Measurements from ENCODE around the gene RRAGC. TPM values are rescaled to one million over a fixed set of nuclear protein-coding genes. Genes with fewer than 3 reads are reported as not detected.
A peak's percentile ranks its signal among the peaks of the same experiment; 100 is the strongest.

Gene RRAGC
- total and polyA plus RNA-seq, 9 of the 15 experiments (the other 6 are each of a cell fraction or from before 2014, with no cell fraction given) = 3.9 to 16.9 (median 10.9) TPM

DNA sequence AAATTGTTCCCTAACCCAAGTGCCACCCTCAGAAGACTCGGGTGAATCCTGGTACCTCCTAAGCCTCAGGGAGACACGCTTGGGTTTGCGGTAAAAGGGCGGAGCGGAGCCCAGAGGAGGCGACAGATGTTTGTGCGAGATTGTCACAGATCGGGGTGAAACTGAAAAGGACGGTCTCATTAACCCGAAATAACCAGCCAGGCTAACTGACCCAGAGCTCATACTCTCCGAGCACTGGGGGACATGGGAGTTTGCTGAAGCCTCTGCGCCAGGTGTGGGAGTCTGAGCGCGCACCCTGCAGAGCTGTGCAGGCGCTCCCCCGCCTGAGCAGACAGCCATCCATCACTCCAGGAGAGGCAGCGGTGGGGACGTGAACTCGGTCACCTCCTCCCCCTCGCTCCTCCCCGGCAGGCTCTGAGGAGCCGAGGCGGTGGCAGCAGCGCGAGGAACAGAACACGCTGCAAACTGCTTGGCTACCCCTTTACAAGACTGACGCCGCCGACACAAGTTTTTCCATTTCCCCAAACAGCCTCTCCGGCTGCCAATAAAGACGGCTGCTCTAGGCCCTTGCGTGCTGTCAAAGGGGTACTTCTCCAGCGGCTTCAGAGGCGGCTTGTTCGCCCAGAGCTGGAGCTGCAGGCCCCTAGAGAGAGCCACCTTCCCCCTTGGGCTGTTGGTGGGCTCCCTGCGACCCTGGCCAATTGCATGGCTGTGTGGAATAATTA is 43.5 kb downstream of the RRAGC start (continued):
- TF ChIP-seq NRF1 (conservative IDR thresholded peaks at IDR 0.05 in 1 of 2, IDR thresholded peaks at IDR 0.05 in 1 of 2) (peak; percentile 88 to 90), ZNF354B (CRISPR knock-in tag; IDR thresholded peaks at IDR 0.05) (no peak), ZNF699 (CRISPR knock-in tag; IDR thresholded peaks at IDR 0.05; ENCODE audit: insufficient replicate concordance) (no peak), KDM5B (IDR thresholded peaks at IDR 0.05; ENCODE audit: insufficient replicate concordance, low read depth, low read length) (peak; percentile 63), IFI16 (CRISPR knock-in tag; IDR thresholded peaks at IDR 0.05) (no peak), RFX7 (CRISPR knock-in tag; IDR thresholded peaks at IDR 0.05) (no peak), MAFF (IDR thresholded peaks at IDR 0.05; ENCODE audit: low read length) (no peak), MBD2 (IDR thresholded peaks at IDR 0.05; ENCODE audit: borderline replicate concordance, low read depth) (peak; percentile 84), TAF15 (IDR thresholded peaks at IDR 0.05; ENCODE audit: low read depth, low read length) (no peak), ELF2 (CRISPR knock-in tag; IDR thresholded peaks at IDR 0.05) (no peak), ZNF668 (CRISPR knock-in tag; IDR thresholded peaks at IDR 0.05) (no peak), BRF1 (IDR thresholded peaks at IDR 0.05; ENCODE audit: borderline replicate concordance, extremely low read depth, insufficient read length) (no peak), TEAD4 (IDR thresholded peaks at IDR 0.05; ENCODE audit: low read length) (peak; percentile 96), TEAD4 (CRISPR knock-in tag; IDR thresholded peaks at IDR 0.05; ENCODE audit: borderline replicate concordance) (no peak), EZH2 (IDR thresholded peaks at IDR 0.05; ENCODE audit: borderline replicate concordance, low read depth, low read length) (no peak), ZNF586 (CRISPR knock-in tag; conservative IDR thresholded peaks at IDR 0.05) (no peak), PTTG1 (tag; IDR thresholded peaks at IDR 0.05; ENCODE audit: low read depth) (no peak), CEBPB (tag; IDR thresholded peaks at IDR 0.05) (no peak), ETV6 (IDR thresholded peaks at IDR 0.05; ENCODE audit: borderline replicate concordance in 1 of 2, low read depth in 2 of 2, low read length in 1 of 2) (peak in 1 of 2 experiments; percentile 57; a peak in 1 of 4 replicates), ETV6 (CRISPR knock-in tag; IDR thresholded peaks at IDR 0.05; ENCODE audit: borderline replicate concordance) (no peak)
- TF ChIP-seq, protein P1, sequence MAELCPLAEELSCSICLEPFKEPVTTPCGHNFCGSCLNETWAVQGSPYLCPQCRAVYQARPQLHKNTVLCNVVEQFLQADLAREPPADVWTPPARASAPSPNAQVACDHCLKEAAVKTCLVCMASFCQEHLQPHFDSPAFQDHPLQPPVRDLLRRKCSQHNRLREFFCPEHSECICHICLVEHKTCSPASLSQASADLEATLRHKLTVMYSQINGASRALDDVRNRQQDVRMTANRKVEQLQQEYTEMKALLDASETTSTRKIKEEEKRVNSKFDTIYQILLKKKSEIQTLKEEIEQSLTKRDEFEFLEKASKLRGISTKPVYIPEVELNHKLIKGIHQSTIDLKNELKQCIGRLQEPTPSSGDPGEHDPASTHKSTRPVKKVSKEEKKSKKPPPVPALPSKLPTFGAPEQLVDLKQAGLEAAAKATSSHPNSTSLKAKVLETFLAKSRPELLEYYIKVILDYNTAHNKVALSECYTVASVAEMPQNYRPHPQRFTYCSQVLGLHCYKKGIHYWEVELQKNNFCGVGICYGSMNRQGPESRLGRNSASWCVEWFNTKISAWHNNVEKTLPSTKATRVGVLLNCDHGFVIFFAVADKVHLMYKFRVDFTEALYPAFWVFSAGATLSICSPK (IDR thresholded peaks at IDR 0.05; ENCODE audit: borderline replicate concordance) = no peak
- TF ChIP-seq, protein P2, sequence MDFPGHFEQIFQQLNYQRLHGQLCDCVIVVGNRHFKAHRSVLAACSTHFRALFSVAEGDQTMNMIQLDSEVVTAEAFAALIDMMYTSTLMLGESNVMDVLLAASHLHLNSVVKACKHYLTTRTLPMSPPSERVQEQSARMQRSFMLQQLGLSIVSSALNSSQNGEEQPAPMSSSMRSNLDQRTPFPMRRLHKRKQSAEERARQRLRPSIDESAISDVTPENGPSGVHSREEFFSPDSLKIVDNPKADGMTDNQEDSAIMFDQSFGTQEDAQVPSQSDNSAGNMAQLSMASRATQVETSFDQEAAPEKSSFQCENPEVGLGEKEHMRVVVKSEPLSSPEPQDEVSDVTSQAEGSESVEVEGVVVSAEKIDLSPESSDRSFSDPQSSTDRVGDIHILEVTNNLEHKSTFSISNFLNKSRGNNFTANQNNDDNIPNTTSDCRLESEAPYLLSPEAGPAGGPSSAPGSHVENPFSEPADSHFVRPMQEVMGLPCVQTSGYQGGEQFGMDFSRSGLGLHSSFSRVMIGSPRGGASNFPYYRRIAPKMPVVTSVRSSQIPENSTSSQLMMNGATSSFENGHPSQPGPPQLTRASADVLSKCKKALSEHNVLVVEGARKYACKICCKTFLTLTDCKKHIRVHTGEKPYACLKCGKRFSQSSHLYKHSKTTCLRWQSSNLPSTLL (IDR thresholded peaks at IDR 0.05) = no peak
- TF ChIP-seq, protein P3, sequence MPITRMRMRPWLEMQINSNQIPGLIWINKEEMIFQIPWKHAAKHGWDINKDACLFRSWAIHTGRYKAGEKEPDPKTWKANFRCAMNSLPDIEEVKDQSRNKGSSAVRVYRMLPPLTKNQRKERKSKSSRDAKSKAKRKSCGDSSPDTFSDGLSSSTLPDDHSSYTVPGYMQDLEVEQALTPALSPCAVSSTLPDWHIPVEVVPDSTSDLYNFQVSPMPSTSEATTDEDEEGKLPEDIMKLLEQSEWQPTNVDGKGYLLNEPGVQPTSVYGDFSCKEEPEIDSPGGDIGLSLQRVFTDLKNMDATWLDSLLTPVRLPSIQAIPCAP (CRISPR knock-in tag; IDR thresholded peaks at IDR 0.05; ENCODE audit: borderline replicate concordance) = no peak
- TF ChIP-seq, protein P4, sequence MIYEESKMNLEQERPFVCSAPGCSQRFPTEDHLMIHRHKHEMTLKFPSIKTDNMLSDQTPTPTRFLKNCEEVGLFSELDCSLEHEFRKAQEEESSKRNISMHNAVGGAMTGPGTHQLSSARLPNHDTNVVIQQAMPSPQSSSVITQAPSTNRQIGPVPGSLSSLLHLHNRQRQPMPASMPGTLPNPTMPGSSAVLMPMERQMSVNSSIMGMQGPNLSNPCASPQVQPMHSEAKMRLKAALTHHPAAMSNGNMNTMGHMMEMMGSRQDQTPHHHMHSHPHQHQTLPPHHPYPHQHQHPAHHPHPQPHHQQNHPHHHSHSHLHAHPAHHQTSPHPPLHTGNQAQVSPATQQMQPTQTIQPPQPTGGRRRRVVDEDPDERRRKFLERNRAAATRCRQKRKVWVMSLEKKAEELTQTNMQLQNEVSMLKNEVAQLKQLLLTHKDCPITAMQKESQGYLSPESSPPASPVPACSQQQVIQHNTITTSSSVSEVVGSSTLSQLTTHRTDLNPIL (CRISPR knock-in tag; IDR thresholded peaks at IDR 0.05) = no peak
